ENCODE results near the gene SPACA9. TPM values are rescaled to one million over a fixed set of nuclear protein-coding genes. Genes with fewer than 3 reads are reported as not detected.

Gene SPACA9
- total RNA-seq, 1 donor from 2014 or later, result 3.2 TPM

- DNase-seq (ENCODE audit: extremely low read depth, low read depth, low spot score), result no peak
Measured at GRCh38 chr9:132862533-132862932, 16.2 kb upstream of the SPACA9 start.

GRCh38 chr9:132863096-132863495 lies 15.6 kb upstream of the SPACA9 start:
- DNase-seq (ENCODE audit: extremely low read depth, low read depth, low spot score), result no peak

- DNase-seq (ENCODE audit: extremely low read depth, low read depth, low spot score), result no peak
Measured at GRCh38 chr9:132864277-132864676, 14.4 kb upstream of the SPACA9 start.

- DNase-seq (ENCODE audit: extremely low read depth, low read depth, low spot score), result no peak
Measured at GRCh38 chr9:132864691-132865090, 14.0 kb upstream of the SPACA9 start.

- DNase-seq (ENCODE audit: extremely low read depth, low read depth, low spot score), result no peak
Measured at GRCh38 chr9:132866898-132867297, 11.8 kb upstream of the SPACA9 start.

- no peak for DNase-seq (ENCODE audit: extremely low read depth, low read depth, low spot score)
Measured at GRCh38 chr9:132869266-132869665, 9.4 kb upstream of the SPACA9 start.

GRCh38 chr9:132873403-132873802 lies 5.3 kb upstream of the SPACA9 start:
- no peak for DNase-seq (ENCODE audit: extremely low read depth, low read depth, low spot score)

- no peak for DNase-seq (ENCODE audit: extremely low read depth, low read depth, low spot score)
Measured at GRCh38 chr9:132875159-132875558, 3.5 kb upstream of the SPACA9 start.

GRCh38 chr9:132876849-132877248 lies 1.8 kb upstream of the SPACA9 start:
- no peak for DNase-seq (ENCODE audit: extremely low read depth, low read depth, low spot score)

- no peak for DNase-seq (ENCODE audit: extremely low read depth, low read depth, low spot score)
Measured at GRCh38 chr9:132877458-132877823, 1.3 kb upstream of the SPACA9 start.

- no peak for DNase-seq (ENCODE audit: extremely low read depth, low read depth, low spot score)
Measured at GRCh38 chr9:132877824-132878694, 639 bp upstream of the SPACA9 start, which contains the start of gene AK8. Gene AK8, minus strand, starts transcription at chr9:132878284. Its CDS starts 29 bp downstream, at chr9:132878255.

- no peak for DNase-seq (ENCODE audit: extremely low read depth, low read depth, low spot score)
Measured at GRCh38 chr9:132879457-132880323, 992 bp downstream of the SPACA9 start.

- DNase-seq (ENCODE audit: extremely low read depth, low read depth, low spot score), result no peak
Measured at GRCh38 chr9:132880324-132880661, 1.6 kb downstream of the SPACA9 start.

- DNase-seq (ENCODE audit: extremely low read depth, low read depth, low spot score), result no peak
Measured at GRCh38 chr9:132881826-132882225, 3.1 kb downstream of the SPACA9 start.

GRCh38 chr9:132882616-132883015 lies 3.9 kb downstream of the SPACA9 start:
- no peak for DNase-seq (ENCODE audit: extremely low read depth, low read depth, low spot score)

- DNase-seq (ENCODE audit: extremely low read depth, low read depth, low spot score), result no peak
Measured at GRCh38 chr9:132883349-132884294, 4.9 kb downstream of the SPACA9 start.

GRCh38 chr9:132885720-132886333 lies 7.1 kb downstream of the SPACA9 start:
- no peak for DNase-seq (ENCODE audit: extremely low read depth, low read depth, low spot score)

GRCh38 chr9:132886334-132886725 lies 7.6 kb downstream of the SPACA9 start:
- DNase-seq (ENCODE audit: extremely low read depth, low read depth, low spot score), result no peak

- no peak for DNase-seq (ENCODE audit: extremely low read depth, low read depth, low spot score)
Measured at GRCh38 chr9:132887181-132888120, 8.8 kb downstream of the SPACA9 start.
